NCI-H446 (cell line): ENCODE measurements around the gene TXLNB.
A peak's percentile ranks its signal among the peaks of the same experiment; 100 is the strongest.

Source experiments
- DNase-seq, 2 experiments: peaks; one replicate each; lab custom pipeline; 2025; lab: John Stamatoyannopoulos, UW

Gene TXLNB

GRCh38 chr6:139271056-139271455 is 20.7 kb downstream of the TXLNB start:
- DNase-seq = no peak

DNA sequence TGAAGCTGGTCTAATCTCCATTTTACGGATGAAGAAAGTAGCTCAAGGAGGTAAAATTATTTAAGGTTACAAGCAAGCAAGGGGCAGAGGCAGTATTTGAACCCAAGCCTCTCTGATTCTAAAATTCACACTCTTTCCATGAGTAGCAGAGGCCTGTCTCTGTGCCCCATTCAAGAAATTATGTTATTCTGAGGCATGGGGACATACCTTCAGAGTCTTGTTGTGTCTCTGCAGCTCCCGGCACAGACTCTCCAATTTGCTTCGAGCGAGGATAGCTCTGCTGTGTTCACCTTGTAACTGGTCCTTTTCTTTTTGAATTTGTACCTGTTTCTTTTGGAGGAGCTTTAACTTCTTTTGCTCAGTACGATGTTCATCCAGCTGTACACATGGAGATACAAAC is 21.5 kb downstream of the TXLNB start:
- DNase-seq = no peak

GRCh38 chr6:139265512-139266190 is 26.1 kb downstream of the TXLNB start:
- DNase-seq = no peak

GRCh38 chr6:139262519-139263300 is 29.1 kb downstream of the TXLNB start:
- peak in 1 of 2 experiments; percentile 7 for DNase-seq

DNA sequence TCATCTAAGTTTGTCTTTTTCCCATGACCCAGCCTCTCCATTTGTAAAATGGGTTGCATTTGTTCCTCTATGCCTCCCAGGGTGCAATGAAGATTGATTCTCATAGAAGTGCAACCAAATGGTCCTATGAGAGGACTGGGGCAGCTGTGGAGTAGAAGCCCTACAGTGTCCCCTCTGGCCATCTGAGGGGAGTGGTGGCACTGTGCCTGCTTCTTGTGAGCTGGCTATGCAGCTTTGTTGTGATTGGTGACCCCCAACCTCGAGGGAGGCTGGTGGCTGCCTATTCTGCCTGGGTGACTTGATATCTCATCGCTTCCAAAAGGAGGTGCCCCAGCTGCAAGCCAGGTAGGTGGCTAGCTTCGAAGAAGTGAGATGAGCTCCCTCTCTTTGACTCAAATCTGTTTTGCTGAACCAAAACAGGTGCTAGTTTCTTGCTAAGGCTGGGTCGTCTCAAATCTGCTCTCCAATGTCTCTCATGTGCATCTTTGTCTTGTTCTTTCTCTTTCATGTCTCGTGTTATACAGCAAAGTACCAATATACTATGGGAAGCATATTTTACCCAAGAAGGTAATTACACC is 33.9 kb downstream of the TXLNB start:
- no peak for DNase-seq

- DNase-seq = no peak
These were observed 34.5 kb downstream of the TXLNB start for GRCh38 chr6:139257291-139257690.

DNA sequence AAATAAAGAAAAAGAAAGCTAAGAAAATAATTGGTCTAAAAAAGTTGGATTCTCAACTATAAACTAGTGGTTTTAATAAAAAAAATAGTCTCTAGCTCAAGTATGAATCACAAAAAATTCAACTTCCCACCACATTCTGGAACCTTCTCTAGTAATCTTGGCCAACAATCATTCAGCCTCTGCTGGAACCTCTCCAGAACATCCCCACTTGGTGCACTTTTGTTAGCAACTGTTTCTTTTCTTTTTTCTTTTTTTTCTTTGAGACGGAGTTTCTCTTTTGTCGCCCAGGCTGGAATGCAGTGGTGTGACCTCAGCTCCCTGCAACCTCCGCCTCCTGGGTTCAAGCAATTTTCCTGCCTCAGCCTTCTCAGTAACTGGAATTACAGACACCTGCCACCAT is 35.7 kb downstream of the TXLNB start:
- peak in 1 of 2 experiments; percentile 7 for DNase-seq

- DNase-seq = no peak
These were observed 37.6 kb downstream of the TXLNB start for GRCh38 chr6:139254196-139254595.

DNA sequence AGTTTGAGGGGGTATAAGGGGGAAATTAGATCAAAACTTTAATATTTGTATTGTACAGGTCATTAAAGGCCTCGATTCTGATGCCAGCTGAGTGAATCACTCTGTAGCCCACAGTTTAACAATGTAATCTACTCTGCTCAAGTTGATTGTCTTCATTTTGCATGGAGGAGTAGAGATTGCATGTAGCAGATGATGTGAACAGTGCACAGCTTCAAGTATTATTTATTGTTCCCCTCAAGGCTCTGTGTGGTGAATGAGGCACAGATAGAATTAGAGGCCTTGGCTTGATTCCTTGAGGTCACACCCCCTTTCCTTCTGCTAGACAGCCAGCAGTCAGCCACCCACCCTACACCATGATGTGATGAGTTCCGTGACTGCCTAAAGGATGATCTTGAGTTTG is 38.1 kb downstream of the TXLNB start:
- no peak for DNase-seq

DNA sequence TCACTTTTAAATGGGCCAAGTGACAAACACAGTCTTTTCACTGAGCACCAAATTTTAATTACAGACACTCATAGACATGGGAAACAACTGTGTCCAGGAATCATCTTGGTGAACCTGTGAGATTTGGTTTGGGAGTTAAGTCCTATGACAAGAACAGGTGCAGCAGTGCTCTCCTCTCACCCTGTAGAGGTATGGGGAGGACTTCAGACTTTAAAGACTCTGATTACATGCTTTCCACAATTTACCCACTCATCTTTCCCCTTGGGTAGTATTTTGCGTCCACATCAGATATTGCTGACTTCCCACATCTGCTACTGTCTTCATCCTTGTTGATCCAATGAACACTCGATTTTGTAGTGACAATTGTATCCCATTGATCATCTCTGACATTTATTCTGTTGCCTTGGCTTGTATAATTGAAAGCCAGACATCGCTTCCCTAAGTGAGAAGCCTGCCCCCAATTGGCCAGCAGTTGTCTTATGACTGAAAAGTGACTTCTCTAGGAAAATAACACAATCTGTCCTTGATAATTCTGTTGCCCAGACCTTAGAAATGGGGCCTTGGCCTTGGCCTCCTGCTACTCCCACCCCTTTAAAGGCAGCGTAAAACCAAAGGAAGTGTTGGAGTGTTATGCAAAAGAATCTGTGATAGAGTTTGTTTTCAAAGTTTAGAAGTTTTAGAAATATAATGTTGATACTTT is 40.0 kb downstream of the TXLNB start:
- no peak for DNase-seq

DNA sequence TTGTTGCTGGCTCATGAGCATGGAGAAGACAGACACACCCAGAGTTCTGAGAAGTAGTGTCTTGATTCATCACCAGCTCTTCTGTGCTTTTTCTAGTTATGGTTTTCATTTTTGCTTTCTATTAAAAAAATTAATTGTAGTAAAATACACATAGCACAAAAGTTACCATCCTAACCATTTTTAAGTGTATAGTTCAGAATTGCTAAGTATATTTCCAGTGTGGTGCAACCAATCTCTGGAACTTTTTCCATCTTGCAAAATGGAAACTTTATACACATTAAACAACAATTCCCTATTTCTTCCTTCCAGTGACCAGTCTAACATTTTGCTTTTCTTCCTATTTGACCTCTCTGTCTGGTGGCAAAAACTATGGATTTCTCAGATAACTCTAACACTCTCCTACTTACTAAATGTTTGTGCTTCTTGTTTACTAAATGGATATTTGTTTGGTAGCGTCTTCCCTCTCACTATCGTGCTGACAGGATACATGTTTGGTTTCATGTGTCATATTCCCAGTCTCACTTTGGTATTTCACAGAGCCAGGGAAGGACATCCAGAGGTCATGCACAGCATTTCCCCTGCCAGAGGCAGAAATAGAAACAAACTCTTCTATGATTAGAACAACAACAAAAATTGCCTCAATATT is 40.6 kb downstream of the TXLNB start:
- no peak for DNase-seq

- DNase-seq = peak in 1 of 2 experiments; percentile 57
These were observed 41.3 kb downstream of the TXLNB start for GRCh38 chr6:139250296-139251044.

DNA sequence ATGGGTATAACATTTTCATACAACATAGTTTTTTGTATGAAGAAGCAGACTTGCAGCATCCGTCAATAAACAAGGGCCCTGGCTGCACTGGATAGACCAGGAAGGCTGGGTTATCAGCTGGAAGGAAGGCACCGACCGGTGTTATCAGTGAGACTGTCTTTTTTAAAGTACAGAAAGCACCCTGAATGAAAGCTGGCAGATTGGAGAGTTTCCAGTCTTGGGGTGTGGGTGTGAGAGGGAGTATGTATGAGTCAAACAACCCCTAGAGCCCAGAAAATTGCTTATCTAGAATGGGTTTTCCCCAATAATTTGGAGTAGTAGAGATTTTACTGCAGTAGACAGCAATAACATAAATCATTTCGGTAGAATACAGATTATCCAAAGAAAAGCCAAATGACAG is 42.4 kb downstream of the TXLNB start:
- DNase-seq = no peak

DNA sequence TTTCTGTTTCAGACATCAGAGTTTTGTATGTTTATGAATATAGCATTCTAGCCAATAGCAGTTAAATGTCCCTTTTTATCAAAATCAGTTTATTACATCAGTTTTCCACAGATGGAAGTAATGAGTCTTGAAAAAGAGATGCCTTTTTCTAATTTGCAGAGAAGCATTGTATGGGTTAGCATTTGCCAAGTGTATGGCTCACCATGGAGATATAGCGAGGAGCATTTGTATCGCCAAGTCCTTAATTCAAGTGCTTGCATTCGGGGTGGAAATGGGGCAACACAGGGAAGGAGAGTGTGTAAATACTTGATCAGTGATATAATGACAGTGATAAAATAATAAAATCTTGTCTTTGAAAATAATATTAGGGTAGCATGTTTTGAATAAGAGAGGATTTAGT is 42.9 kb downstream of the TXLNB start:
- DNase-seq = no peak

DNA sequence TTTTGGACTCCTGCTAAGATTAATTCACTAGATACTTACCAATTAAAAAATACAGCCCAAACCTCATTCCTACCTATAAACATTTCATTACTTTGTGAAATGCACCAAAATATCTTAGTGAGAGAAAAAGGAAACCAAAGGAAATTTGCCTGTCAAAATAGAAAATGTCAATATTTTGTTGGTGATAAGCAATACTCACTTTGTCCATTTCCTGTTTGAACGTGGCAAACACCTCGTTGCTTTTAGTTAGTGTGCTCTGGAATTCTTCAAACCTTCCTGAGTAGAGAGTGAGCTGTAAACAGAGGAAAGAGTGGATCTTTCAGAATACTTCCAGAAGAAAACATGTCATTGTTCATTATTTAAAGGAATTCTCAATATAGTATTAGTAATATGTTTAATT is 44.2 kb downstream of the TXLNB start:
- DNase-seq = no peak

GRCh38 chr6:139243536-139243935 is 48.3 kb downstream of the TXLNB start:
- DNase-seq = no peak

DNA sequence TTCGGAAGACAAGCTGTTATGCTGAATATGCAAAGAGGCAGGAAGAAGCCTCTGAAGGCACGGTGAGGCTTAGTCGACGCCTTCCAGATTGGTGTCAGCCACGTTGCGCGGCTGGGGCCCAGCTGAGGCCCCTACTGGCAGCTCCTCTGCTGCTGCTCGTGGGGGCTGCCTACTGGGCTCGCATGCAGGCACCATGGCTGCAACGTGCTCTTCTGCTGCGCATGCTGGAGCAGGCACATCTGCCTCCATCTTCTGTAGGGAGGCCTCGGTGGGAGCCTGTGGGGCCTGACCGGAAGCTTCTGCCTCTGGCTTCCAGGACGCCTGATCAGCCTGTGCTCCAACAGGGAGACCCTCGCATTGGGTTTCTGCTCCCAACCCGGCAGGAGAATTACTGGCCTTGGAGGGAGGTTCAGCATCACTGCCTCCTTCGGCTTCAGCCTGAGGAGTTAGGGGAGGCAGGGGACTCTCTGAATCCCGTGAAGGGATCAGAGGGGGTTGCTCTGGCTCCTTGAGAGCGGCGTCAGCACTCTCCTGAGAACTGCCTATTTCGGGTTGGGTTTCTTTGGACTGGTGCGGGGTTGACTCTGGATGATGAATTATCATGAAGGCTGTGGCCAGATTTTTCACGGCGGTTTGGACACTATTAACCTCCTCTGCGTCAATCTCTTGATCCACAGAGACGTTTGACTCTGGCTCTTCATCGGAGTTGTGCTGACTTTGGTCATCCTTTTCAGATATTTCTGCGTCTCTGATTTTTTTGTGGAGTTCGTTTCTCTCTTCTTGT is 49.1 kb downstream of the TXLNB start:
- peak in 1 of 2 experiments; percentile 31 for DNase-seq

- DNase-seq = peak; percentile 39 to 78
These were observed 51.4 kb downstream of the TXLNB start for GRCh38 chr6:139240161-139241010.

DNA sequence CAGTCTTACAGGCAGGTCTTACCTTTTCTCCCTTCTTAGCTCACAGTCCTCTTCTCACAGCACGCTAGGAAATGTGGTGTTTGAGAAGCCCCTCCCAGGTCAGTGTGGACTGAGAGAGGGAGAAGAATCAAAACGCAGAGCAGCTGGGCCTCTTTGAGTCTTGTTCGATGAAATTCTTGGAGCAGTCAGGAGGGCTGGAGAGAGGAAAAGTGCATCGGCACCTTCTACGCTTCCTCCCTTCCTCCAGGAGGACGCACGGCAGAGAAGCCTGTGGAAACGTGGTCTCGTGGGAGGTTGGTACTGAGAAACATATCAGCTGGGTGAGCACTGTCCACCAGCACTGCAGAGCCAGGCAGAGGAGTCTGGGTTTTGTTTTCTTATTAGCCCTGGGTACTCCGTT is 52.7 kb downstream of the TXLNB start:
- DNase-seq = peak; percentile 7 to 12

DNA sequence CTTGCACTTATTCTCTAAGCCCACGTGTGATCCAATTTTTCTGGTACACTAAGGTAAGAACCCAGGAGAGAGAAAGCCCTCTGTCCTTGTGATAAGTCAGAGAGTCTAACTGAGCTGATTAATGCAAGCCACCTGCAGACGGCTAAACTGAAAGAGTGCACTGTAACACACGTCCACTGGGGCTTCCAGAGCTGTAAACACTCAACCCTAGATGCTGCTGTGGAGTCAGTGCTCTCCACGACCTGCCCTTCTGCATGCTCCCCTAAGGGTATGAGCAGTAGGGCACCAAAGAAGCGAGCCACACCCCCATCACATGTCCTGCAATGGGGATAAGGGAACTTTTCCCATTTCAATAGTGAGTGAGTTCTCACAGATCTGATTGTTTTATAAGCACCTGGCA is 55.7 kb downstream of the TXLNB start:
- DNase-seq = no peak
